ENCODE measurements around the gene PHACTR1. TPM values are rescaled to one million over a fixed set of nuclear protein-coding genes. Genes with fewer than 3 reads are reported as not detected.
A peak's percentile ranks its signal among the peaks of the same experiment; 100 is the strongest.

PHACTR1 gene
- total and polyA plus RNA-seq, 2 donors (not counting 1 experiment from before 2014, with no cell fraction given), result 0.60 to 1.2 TPM

GRCh38 chr6:13112921-13113320 lies 396.4 kb downstream of the PHACTR1 start:
- no peak overlapping the region for H3K27ac ChIP-seq (ENCODE audit: insufficient read depth, low read length)
- no peak overlapping the region for H3K4me3 ChIP-seq (replicated peaks in 1 of 4; ENCODE audit: control extremely low read depth in 1 of 4, insufficient read depth in 1 of 4, low read depth in 3 of 4, low read length in 4 of 4)
- DNase-seq (ENCODE audit: low read depth in 2 of 2), result no peak
- H2AFZ ChIP-seq (ENCODE audit: low read length), result no peak overlapping the region
- no peak overlapping the region for H3K4me2 ChIP-seq (ENCODE audit: extremely low read depth, insufficient read depth, low read length)
- H3K9me3 ChIP-seq (ENCODE audit: control insufficient read depth, insufficient read depth, low read depth, low read length), result no peaks in the 10 kb centered on the region
- no peaks in the 10 kb centered on the region for H3K79me2 ChIP-seq (ENCODE audit: control insufficient read depth, insufficient read depth, low read length)
- no peaks in the 10 kb centered on the region for H3K27me3 ChIP-seq (ENCODE audit: control insufficient read depth, insufficient read depth, low read length)
- no peaks in the 10 kb centered on the region for H4K20me1 ChIP-seq (ENCODE audit: control insufficient read depth, extremely low read depth, insufficient read depth, low read length)
- TF ChIP-seq EZH2 (IDR thresholded peaks at IDR 0.05; ENCODE audit: low read length, missing control alignments), result no peak
- TF ChIP-seq CTCF (conservative IDR thresholded peaks at IDR 0.05 in 1 of 2, IDR thresholded peaks at IDR 0.05 in 1 of 2; ENCODE audit: low read depth in 1 of 2, low read length in 2 of 2), result no peak
- no peak overlapping the region for H3K9ac ChIP-seq (ENCODE audit: insufficient read depth, low read length)
- H3K4me1 ChIP-seq (ENCODE audit: control insufficient read depth, extremely low read depth, insufficient read depth, low read length), result no peaks in the 10 kb centered on the region
- H3K36me3 ChIP-seq (ENCODE audit: control insufficient read depth, insufficient read depth, low read length), result no peaks in the 10 kb centered on the region

- H3K4me3 ChIP-seq (replicated peaks in 1 of 4; ENCODE audit: control extremely low read depth in 1 of 4, insufficient read depth in 1 of 4, low read depth in 3 of 4, low read length in 4 of 4), result no peak overlapping the region
- no peak overlapping the region for H3K27ac ChIP-seq (ENCODE audit: insufficient read depth, low read length)
- H4K20me1 ChIP-seq (ENCODE audit: control insufficient read depth, extremely low read depth, insufficient read depth, low read length), result no peaks in the 10 kb centered on the region
- H3K27me3 ChIP-seq (ENCODE audit: control insufficient read depth, insufficient read depth, low read length), result no peaks in the 10 kb centered on the region
- no peak overlapping the region for H3K9ac ChIP-seq (ENCODE audit: insufficient read depth, low read length)
- H3K36me3 ChIP-seq (ENCODE audit: control insufficient read depth, insufficient read depth, low read length), result no peaks in the 10 kb centered on the region
- no peaks in the 10 kb centered on the region for H3K9me3 ChIP-seq (ENCODE audit: control insufficient read depth, insufficient read depth, low read depth, low read length)
- TF ChIP-seq EZH2 (IDR thresholded peaks at IDR 0.05; ENCODE audit: low read length, missing control alignments) (no peak), CTCF (conservative IDR thresholded peaks at IDR 0.05 in 1 of 2, IDR thresholded peaks at IDR 0.05 in 1 of 2; ENCODE audit: low read depth in 1 of 2, low read length in 2 of 2) (no peak)
- no peak overlapping the region for H3K4me2 ChIP-seq (ENCODE audit: extremely low read depth, insufficient read depth, low read length)
- no peaks in the 10 kb centered on the region for H3K4me1 ChIP-seq (ENCODE audit: control insufficient read depth, extremely low read depth, insufficient read depth, low read length)
- no peak for DNase-seq (ENCODE audit: low read depth in 2 of 2)
- no peaks in the 10 kb centered on the region for H3K79me2 ChIP-seq (ENCODE audit: control insufficient read depth, insufficient read depth, low read length)
- H2AFZ ChIP-seq (ENCODE audit: low read length), result no peak overlapping the region
Measured at GRCh38 chr6:13113376-13113775, 396.8 kb downstream of the PHACTR1 start.

- peak in 1 of 2 donors; percentile 4 for DNase-seq (ENCODE audit: low read depth in 2 of 2)
- no peak for TF ChIP-seq EZH2 (IDR thresholded peaks at IDR 0.05; ENCODE audit: low read length, missing control alignments)
- no peak for TF ChIP-seq CTCF (conservative IDR thresholded peaks at IDR 0.05 in 1 of 2, IDR thresholded peaks at IDR 0.05 in 1 of 2; ENCODE audit: low read depth in 1 of 2, low read length in 2 of 2)
- H3K27me3 ChIP-seq (ENCODE audit: control insufficient read depth, insufficient read depth, low read length), result no peaks in the 10 kb centered on the region
- H3K27ac ChIP-seq (ENCODE audit: insufficient read depth, low read length), result no peak overlapping the region
- no peaks in the 10 kb centered on the region for H3K9me3 ChIP-seq (ENCODE audit: control insufficient read depth, insufficient read depth, low read depth, low read length)
- H3K79me2 ChIP-seq (ENCODE audit: control insufficient read depth, insufficient read depth, low read length), result no peaks in the 10 kb centered on the region
- H3K9ac ChIP-seq (ENCODE audit: insufficient read depth, low read length), result no peak overlapping the region
- H3K4me1 ChIP-seq (ENCODE audit: control insufficient read depth, extremely low read depth, insufficient read depth, low read length), result no peaks in the 10 kb centered on the region
- H3K36me3 ChIP-seq (ENCODE audit: control insufficient read depth, insufficient read depth, low read length), result no peaks in the 10 kb centered on the region
- H2AFZ ChIP-seq (ENCODE audit: low read length), result no peak overlapping the region
- no peak overlapping the region for H3K4me2 ChIP-seq (ENCODE audit: extremely low read depth, insufficient read depth, low read length)
- H3K4me3 ChIP-seq (replicated peaks in 1 of 4; ENCODE audit: control extremely low read depth in 1 of 4, insufficient read depth in 1 of 4, low read depth in 3 of 4, low read length in 4 of 4), result no peak overlapping the region
- no peaks in the 10 kb centered on the region for H4K20me1 ChIP-seq (ENCODE audit: control insufficient read depth, extremely low read depth, insufficient read depth, low read length)
Measured at GRCh38 chr6:13113981-13114593, 397.5 kb downstream of the PHACTR1 start.

Measured in fibroblast of lung (primary cell).